ENCODE data around the gene RABGAP1L. TPM values are rescaled to one million over a fixed set of nuclear protein-coding genes. Genes with fewer than 3 reads are reported as not detected.

Gene RABGAP1L
- total RNA-seq, 1 donor from 2014 or later: 46.0 TPM

DNA sequence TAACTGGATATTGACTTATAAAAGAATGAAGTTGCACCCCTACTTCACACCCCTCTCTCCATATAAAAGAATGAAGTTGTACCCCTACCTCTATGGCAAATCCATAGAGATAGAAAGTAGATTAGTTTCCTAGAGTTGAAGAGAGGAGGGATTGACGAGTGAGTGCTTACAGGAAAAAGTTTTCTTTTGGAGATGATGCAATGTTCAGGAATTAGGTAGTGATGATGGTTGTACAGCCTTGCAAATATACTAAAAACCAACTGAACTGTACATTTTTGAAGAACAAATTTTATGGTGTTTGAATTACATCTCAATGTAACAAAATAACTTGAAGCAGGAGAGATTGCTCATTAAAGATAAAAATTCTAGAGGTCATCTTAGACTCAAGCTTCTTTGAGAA is 561.3 kb downstream of the RABGAP1L start:
- H3K9ac ChIP-seq: no peak overlapping the region
- H3K9me3 ChIP-seq (ENCODE audit: low read depth): no peaks in the 10 kb centered on the region
- H3K36me3 ChIP-seq: no peaks in the 10 kb centered on the region
- Mint-ChIP-seq H3K36me3 (no peaks in the 10 kb centered on the region), H3K4me3 (no peak overlapping the region), H3K27ac (no peak overlapping the region), H3K27me3 (ENCODE audit: insufficient read depth, low read depth) (no peaks in the 10 kb centered on the region), H3K4me1 (no peaks in the 10 kb centered on the region), H3K9me3 (peaks cover 4% of the 10 kb centered on the region)
- no peaks in the 10 kb centered on the region for H3K4me1 ChIP-seq
- H3K79me2 ChIP-seq (ENCODE audit: low read depth): no peaks in the 10 kb centered on the region
- no peak overlapping the region for H3K27ac ChIP-seq
- H4K20me1 ChIP-seq (ENCODE audit: low read depth): no peaks in the 10 kb centered on the region
- no peak overlapping the region for H2AFZ ChIP-seq (replicated peaks)
- no peak for DNase-seq (ENCODE audit: low spot score)
- H3K4me2 ChIP-seq: no peak overlapping the region
- no peaks in the 10 kb centered on the region for H3K27me3 ChIP-seq
- no peaks in the 10 kb centered on the region for H3F3A ChIP-seq (ENCODE audit: low read depth)
- TF ChIP-seq EZH2 (IDR thresholded peaks at IDR 0.05) (no peak), EZH2phosphoT487 (IDR thresholded peaks at IDR 0.05) (no peak)
- TF ChIP-seq, protein P1, sequence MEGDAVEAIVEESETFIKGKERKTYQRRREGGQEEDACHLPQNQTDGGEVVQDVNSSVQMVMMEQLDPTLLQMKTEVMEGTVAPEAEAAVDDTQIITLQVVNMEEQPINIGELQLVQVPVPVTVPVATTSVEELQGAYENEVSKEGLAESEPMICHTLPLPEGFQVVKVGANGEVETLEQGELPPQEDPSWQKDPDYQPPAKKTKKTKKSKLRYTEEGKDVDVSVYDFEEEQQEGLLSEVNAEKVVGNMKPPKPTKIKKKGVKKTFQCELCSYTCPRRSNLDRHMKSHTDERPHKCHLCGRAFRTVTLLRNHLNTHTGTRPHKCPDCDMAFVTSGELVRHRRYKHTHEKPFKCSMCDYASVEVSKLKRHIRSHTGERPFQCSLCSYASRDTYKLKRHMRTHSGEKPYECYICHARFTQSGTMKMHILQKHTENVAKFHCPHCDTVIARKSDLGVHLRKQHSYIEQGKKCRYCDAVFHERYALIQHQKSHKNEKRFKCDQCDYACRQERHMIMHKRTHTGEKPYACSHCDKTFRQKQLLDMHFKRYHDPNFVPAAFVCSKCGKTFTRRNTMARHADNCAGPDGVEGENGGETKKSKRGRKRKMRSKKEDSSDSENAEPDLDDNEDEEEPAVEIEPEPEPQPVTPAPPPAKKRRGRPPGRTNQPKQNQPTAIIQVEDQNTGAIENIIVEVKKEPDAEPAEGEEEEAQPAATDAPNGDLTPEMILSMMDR (IDR thresholded peaks at IDR 0.05): no peak
- no peak overlapping the region for H3K4me3 ChIP-seq

DNA sequence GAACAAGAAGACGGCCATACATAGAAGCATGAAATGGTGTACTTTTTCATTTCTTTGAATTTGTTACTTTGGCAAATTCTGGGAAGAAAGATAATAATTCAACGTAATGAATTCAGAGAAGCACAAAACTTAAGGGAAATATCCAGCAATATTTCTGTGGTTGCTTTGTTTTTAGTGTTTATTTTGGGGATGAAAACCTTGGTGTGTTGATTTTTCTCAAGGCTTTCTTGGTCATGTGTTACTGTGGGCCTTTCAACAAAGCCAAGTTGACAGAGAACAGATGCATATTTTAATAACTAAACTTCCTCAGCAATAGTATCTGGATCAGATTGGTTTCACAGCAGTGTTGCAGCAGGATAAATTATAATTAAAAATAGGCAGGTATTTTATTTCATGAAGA is 561.9 kb downstream of the RABGAP1L start:
- Histone ChIP-seq H3K4me1 (no peaks in the 10 kb centered on the region), H3K27ac (no peak overlapping the region), H3K4me3 (no peak overlapping the region), H2AFZ (replicated peaks) (no peak overlapping the region), H3K36me3 (no peaks in the 10 kb centered on the region), H3K27me3 (no peaks in the 10 kb centered on the region), H3F3A (ENCODE audit: low read depth) (no peaks in the 10 kb centered on the region), H3K9ac (no peak overlapping the region), H3K4me2 (no peak overlapping the region), H3K79me2 (ENCODE audit: low read depth) (no peaks in the 10 kb centered on the region), H3K9me3 (ENCODE audit: low read depth) (no peaks in the 10 kb centered on the region), H4K20me1 (ENCODE audit: low read depth) (no peaks in the 10 kb centered on the region)
- no peaks in the 10 kb centered on the region for H3K36me3 Mint-ChIP-seq
- no peaks in the 10 kb centered on the region for H3K27me3 Mint-ChIP-seq (ENCODE audit: insufficient read depth, low read depth)
- H3K27ac Mint-ChIP-seq: no peak overlapping the region
- DNase-seq (ENCODE audit: low spot score): no peak
- no peak overlapping the region for H3K4me3 Mint-ChIP-seq
- H3K4me1 Mint-ChIP-seq: no peaks in the 10 kb centered on the region
- TF ChIP-seq EZH2 (IDR thresholded peaks at IDR 0.05) (no peak), EZH2phosphoT487 (IDR thresholded peaks at IDR 0.05) (no peak)
- TF ChIP-seq, protein P1 (IDR thresholded peaks at IDR 0.05): no peak
- peaks cover 4% of the 10 kb centered on the region for H3K9me3 Mint-ChIP-seq

DNA sequence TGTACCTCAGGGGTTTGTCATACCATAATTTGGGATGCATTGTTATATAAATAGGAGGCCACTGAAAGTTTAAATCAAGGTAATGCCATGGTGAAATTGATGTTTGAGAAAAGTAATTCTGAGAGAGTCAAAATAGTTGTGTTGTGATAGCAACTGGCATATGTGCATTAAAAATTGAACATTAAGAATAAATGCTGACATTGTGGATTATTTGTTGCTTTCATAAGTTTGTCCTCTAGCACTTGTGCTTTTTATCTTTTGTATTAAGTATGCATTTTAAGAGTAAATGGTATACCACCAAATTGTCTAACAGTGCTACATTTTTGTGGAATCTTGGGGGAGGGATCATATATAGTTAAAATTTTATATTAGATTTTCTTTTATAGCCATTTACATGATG is 564.5 kb downstream of the RABGAP1L start:
- Mint-ChIP-seq H3K27ac (no peak overlapping the region), H3K36me3 (no peaks in the 10 kb centered on the region), H3K9me3 (peaks cover 4% of the 10 kb centered on the region), H3K4me1 (no peaks in the 10 kb centered on the region), H3K4me3 (no peak overlapping the region), H3K27me3 (ENCODE audit: insufficient read depth, low read depth) (no peaks in the 10 kb centered on the region)
- no peaks in the 10 kb centered on the region for H4K20me1 ChIP-seq (ENCODE audit: low read depth)
- no peaks in the 10 kb centered on the region for H3K36me3 ChIP-seq
- DNase-seq (ENCODE audit: low spot score): no peak
- TF ChIP-seq, protein P1 (IDR thresholded peaks at IDR 0.05): no peak
- no peaks in the 10 kb centered on the region for H3K79me2 ChIP-seq (ENCODE audit: low read depth)
- H3K4me1 ChIP-seq: no peaks in the 10 kb centered on the region
- H3K9me3 ChIP-seq (ENCODE audit: low read depth): no peaks in the 10 kb centered on the region
- no peak overlapping the region for H3K9ac ChIP-seq
- H3K4me3 ChIP-seq: no peak overlapping the region
- no peak overlapping the region for H2AFZ ChIP-seq (replicated peaks)
- H3K4me2 ChIP-seq: no peak overlapping the region
- H3K27ac ChIP-seq: no peak overlapping the region
- H3F3A ChIP-seq (ENCODE audit: low read depth): no peaks in the 10 kb centered on the region
- no peaks in the 10 kb centered on the region for H3K27me3 ChIP-seq

- no peaks in the 10 kb centered on the region for H3K4me1 Mint-ChIP-seq
- no peak overlapping the region for H3K9ac ChIP-seq
- H3K27ac Mint-ChIP-seq: no peak overlapping the region
- TF ChIP-seq EZH2 (IDR thresholded peaks at IDR 0.05) (no peak), EZH2phosphoT487 (IDR thresholded peaks at IDR 0.05) (no peak)
- TF ChIP-seq, protein P1 (IDR thresholded peaks at IDR 0.05): no peak
- H3K27me3 Mint-ChIP-seq (ENCODE audit: insufficient read depth, low read depth): no peaks in the 10 kb centered on the region
- peaks cover 4% of the 10 kb centered on the region for H3K9me3 Mint-ChIP-seq
- no peak overlapping the region for H3K4me3 ChIP-seq
- H3K4me2 ChIP-seq: no peak overlapping the region
- no peak for DNase-seq (ENCODE audit: low spot score)
- H3F3A ChIP-seq (ENCODE audit: low read depth): no peaks in the 10 kb centered on the region
- H3K4me1 ChIP-seq: no peaks in the 10 kb centered on the region
- H3K9me3 ChIP-seq (ENCODE audit: low read depth): no peaks in the 10 kb centered on the region
- no peaks in the 10 kb centered on the region for H3K36me3 Mint-ChIP-seq
- H3K79me2 ChIP-seq (ENCODE audit: low read depth): no peaks in the 10 kb centered on the region
- H4K20me1 ChIP-seq (ENCODE audit: low read depth): no peaks in the 10 kb centered on the region
- no peak overlapping the region for H3K4me3 Mint-ChIP-seq
- H3K36me3 ChIP-seq: no peaks in the 10 kb centered on the region
- H3K27me3 ChIP-seq: no peaks in the 10 kb centered on the region
- no peak overlapping the region for H2AFZ ChIP-seq (replicated peaks)
- no peak overlapping the region for H3K27ac ChIP-seq
Observed at GRCh38 chr1:174724219-174724618, 564.9 kb downstream of the RABGAP1L start.
